Neuronal stem cell (in vitro differentiated cells): ENCODE results near the gene SPECC1.

ENCODE experiments used
- DNase-seq: peaks from one replicate; pipeline ENCODE4 v3.0.0-alpha.2; 2013; ENCODE audit warnings: low spot score
- H2AFZ ChIP-seq: one replicate; pipeline ENCODE4 v1.6.1; 2013; ENCODE audit warnings: mild to moderate bottlenecking, low read length, inconsistent platforms
- H2AK5ac ChIP-seq: 2 replicates; pipeline ENCODE4 v1.6.1; 2013; ENCODE audit warnings: low read depth, mild to moderate bottlenecking, inconsistent platforms, low read length, moderate library complexity, mixed read lengths
- H2BK120ac ChIP-seq: 2 replicates; pipeline ENCODE4 v1.6.1; 2013; ENCODE audit warnings: low read depth, mild to moderate bottlenecking, inconsistent platforms, low read length, moderate library complexity, mixed read lengths
- H2BK12ac ChIP-seq: one replicate; pipeline ENCODE4 v1.6.1; 2013; ENCODE audit warnings: low read length, inconsistent platforms
- H2BK15ac ChIP-seq: 2 replicates; pipeline ENCODE4 v1.6.1; 2013; ENCODE audit warnings: mild to moderate bottlenecking, low read length, inconsistent platforms, mixed read lengths
- H2BK5ac ChIP-seq: one replicate; pipeline ENCODE4 v1.6.1; 2013; ENCODE audit warnings: inconsistent platforms, mild to moderate bottlenecking, low read length, moderate library complexity
- H3K14ac ChIP-seq: one replicate; pipeline ENCODE4 v1.6.1; 2013; ENCODE audit warnings: low read length, inconsistent platforms
- H3K18ac ChIP-seq: 2 replicates; pipeline ENCODE4 v1.6.1; 2013; ENCODE audit warnings: low read length, inconsistent platforms
- H3K23ac ChIP-seq: 2 replicates; pipeline ENCODE4 v1.6.1; 2013; ENCODE audit warnings: low read depth, mild to moderate bottlenecking, mixed read lengths, low read length, inconsistent platforms; ENCODE audit not compliant: poor library complexity
- H3K27ac ChIP-seq: replicated peaks from 3 replicates; pipeline ENCODE4 v1.5.1; 2013; ENCODE audit warnings: low read length, inconsistent platforms
- H3K27me3 ChIP-seq, 3 experiments: 2 replicates each; pipeline ENCODE4 v1.6.1; 2013; ENCODE audit warnings: low read length in 3 of 3, mild to moderate bottlenecking in 2 of 3, inconsistent platforms in 1 of 3, low read depth in 1 of 3, mixed read lengths in 1 of 3, moderate library complexity in 1 of 3; ENCODE audit not compliant: control insufficient read depth in 3 of 3, insufficient read depth in 3 of 3
- H3K36me3 ChIP-seq, 2 donors: replicated peaks in 1 of 2; 2 replicates each; pipeline ENCODE4 v1.6.1; 2013; ENCODE audit warnings: low read length in 2 of 2; ENCODE audit not compliant: control insufficient read depth in 2 of 2, insufficient read depth in 2 of 2
- H3K4ac ChIP-seq: 2 replicates; pipeline ENCODE4 v1.6.1; 2013; ENCODE audit warnings: inconsistent platforms, mild to moderate bottlenecking, low read length, moderate library complexity
- H3K4me1 ChIP-seq, 2 donors: 1 replicate in 1 of 2; 2 replicates in 1 of 2; pipeline ENCODE4 v1.6.1; 2013; ENCODE audit warnings: low read length in 2 of 2, low read depth in 1 of 2; ENCODE audit not compliant: control insufficient read depth in 2 of 2, insufficient read depth in 1 of 2
- H3K4me2 ChIP-seq: one replicate; pipeline ENCODE4 v1.6.1; 2013; ENCODE audit warnings: mild to moderate bottlenecking, low read length, inconsistent platforms; ENCODE audit not compliant: insufficient read depth, poor library complexity, severe bottlenecking
- H3K4me3 ChIP-seq, 2 donors: 2 replicates each; pipeline ENCODE4 v1.5.1; 2013; ENCODE audit warnings: low read length in 2 of 2, mild to moderate bottlenecking in 2 of 2, inconsistent platforms in 1 of 2, moderate library complexity in 1 of 2
- H3K79me1 ChIP-seq: one replicate; pipeline ENCODE4 v1.6.1; 2013; ENCODE audit warnings: low read depth, mild to moderate bottlenecking, inconsistent platforms, low read length, moderate library complexity
- H3K9ac ChIP-seq: one replicate; pipeline ENCODE4 v1.6.1; 2013; ENCODE audit warnings: mild to moderate bottlenecking, low read depth, low read length, inconsistent platforms; ENCODE audit not compliant: poor library complexity
- H3K9me3 ChIP-seq, 2 donors: replicated peaks in 1 of 2; 2 replicates each; pipeline versions ENCODE3 to v1.6.1; 2013; ENCODE audit warnings: low read length in 2 of 2, mild to moderate bottlenecking in 2 of 2, inconsistent platforms in 1 of 2, low read depth in 1 of 2, mixed read lengths in 1 of 2, moderate library complexity in 1 of 2; ENCODE audit not compliant: control insufficient read depth in 2 of 2, insufficient read depth in 1 of 2
- H4K8ac ChIP-seq: one replicate; pipeline ENCODE4 v1.6.1; 2013; ENCODE audit warnings: low read depth, mild to moderate bottlenecking, inconsistent platforms, low read length, moderate library complexity
- H4K91ac ChIP-seq: one replicate; pipeline ENCODE4 v1.6.1; 2013; ENCODE audit warnings: low read length, low read depth, mild to moderate bottlenecking, inconsistent platforms; ENCODE audit not compliant: poor library complexity
- WGBS, 2 donors: extraction: QIAGEN DNeasy Blood & Tissue Kit; methylation state at CpG; one replicate each; pipeline ENCODE4 v1.1.7; 2013; ENCODE audit warnings: missing lambda C conversion rate in 2 of 2, mixed read lengths in 1 of 2; ENCODE audit not compliant: insufficient read length in 2 of 2, insufficient replicate concordance in 1 of 2; ENCODE audit errors: extremely low coverage in 2 of 2; 5-methylcytosine and 5-hydroxymethylcytosine counted together

Gene SPECC1

DNA sequence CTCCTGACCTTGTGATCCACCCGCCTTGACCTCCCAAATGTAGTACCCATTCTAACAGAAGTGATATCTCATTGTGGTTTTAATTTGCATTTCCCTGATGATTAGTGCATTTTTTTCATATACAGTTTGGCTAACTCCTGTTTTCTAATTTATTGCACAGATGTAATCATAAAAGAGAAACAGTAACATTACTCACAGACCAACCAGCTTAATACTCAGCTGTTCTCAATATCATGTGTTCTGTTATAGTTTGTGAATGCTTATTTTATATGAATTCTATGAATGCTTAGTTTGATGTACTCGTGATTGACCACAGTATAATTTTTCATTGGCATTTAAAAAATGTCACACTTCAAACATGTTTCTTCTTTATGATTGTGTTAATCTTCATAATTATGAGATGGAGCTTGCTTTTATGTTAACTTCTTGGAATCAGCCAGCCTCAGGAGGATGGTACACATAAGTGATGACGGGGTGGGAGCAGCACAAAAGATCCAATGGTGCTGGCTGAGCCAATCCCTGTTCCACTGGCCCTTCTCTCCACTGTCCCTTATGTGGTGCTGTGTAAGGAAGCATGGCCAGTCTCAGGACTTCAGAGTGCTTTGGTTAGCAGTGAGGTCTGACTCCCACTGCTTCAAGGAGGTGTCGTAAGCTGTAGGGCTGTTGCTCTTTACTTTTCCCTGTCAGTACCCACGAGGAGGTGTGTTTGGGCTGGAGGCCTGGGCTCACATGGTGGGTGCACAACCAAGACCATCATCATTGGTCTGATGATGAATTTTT lies 191.0 kb downstream of the SPECC1 start:
- H2BK120ac ChIP-seq = no peak overlapping the region
- no peak overlapping the region for H3K9ac ChIP-seq
- no peak overlapping the region for H4K8ac ChIP-seq
- no peak overlapping the region for H3K4me2 ChIP-seq
- H4K91ac ChIP-seq = no peak overlapping the region
- H3K18ac ChIP-seq = no peak overlapping the region
- H2AFZ ChIP-seq = no peak overlapping the region
- peaks cover 0 to 41% of the 10 kb centered on the region in 2 donors for H3K9me3 ChIP-seq
- H3K4ac ChIP-seq = no peak overlapping the region
- H3K36me3 ChIP-seq = peaks cover 0 to 13% of the 10 kb centered on the region in 2 donors
- no peak overlapping the region for H2AK5ac ChIP-seq
- no peak overlapping the region for H3K4me3 ChIP-seq
- H3K27me3 ChIP-seq = no peaks in the 10 kb centered on the region
- H2BK15ac ChIP-seq = no peak overlapping the region
- H3K27ac ChIP-seq = no peak overlapping the region
- H3K14ac ChIP-seq = no peak overlapping the region
- H3K79me1 ChIP-seq = no peaks in the 10 kb centered on the region
- peaks cover 3 to 6% of the 10 kb centered on the region in 2 donors for H3K4me1 ChIP-seq
- no CpG with 5 or more reads among the region's 5 CpGs for WGBS, 2 donors
- DNase-seq = no peak
- H2BK12ac ChIP-seq = no peak overlapping the region
- H2BK5ac ChIP-seq = no peak overlapping the region
- no peak overlapping the region for H3K23ac ChIP-seq

DNA sequence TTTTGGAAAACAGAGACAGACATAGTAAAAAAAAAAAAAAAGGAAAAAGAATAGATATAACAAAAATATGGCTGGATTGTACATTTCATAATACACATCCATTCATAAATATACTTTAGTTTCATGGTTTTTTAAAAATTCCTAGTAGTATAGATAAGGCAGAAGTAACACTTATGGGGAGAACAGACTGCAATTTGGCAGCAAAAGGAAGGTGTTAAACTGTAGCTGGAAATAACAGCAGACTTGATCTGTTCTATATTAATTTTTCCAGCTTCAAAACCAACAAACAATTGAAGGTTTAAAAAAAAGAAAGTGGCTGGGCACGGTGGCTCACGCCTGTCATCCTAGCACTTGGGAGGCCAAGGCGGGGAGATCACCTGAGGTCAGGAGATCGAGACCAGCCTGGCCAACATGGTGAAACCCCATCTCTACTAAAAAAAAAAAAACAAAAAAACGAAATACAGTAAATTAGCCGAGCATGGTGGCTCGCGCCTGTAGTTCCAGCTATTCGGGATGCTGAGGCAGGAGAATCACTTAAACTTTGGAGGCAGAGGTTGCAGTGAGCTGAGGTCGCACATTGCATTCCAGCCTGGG lies 191.8 kb downstream of the SPECC1 start:
- no CpG with 5 or more reads among the region's 10 CpGs for WGBS, 2 donors
- H3K4ac ChIP-seq = no peak overlapping the region

DNA sequence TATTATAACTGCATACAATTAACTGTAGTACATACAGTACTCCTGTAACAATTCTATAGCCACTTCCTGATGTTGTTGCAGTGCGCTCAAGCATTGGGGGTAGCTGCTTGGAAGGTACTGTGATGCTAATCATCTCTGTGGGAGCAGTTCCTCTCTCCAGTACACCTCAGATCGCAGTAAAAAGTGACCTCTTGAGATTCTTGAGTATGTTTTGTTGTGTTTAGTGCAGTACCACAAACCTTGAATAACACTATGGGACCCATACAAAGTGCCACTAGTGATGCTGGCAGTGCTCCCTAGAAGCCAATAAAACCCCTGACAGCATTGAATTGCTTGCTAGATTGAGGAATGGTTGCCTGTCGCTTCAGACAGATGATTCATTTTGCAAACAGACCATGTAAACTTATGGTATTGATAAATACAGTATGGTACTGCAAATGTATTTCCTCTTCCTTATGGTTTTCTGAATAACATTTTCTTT lies 193.0 kb downstream of the SPECC1 start:
- Histone ChIP-seq H3K18ac (no peak overlapping the region), H3K4me1 (peaks cover 3 to 6% of the 10 kb centered on the region in 2 donors), H3K9me3 (peaks cover 0 to 21% of the 10 kb centered on the region in 2 donors), H2BK120ac (no peak overlapping the region), H2BK5ac (no peak overlapping the region), H2AK5ac (no peak overlapping the region), H3K4me3 (no peak overlapping the region), H3K27me3 (no peaks in the 10 kb centered on the region), H2BK15ac (no peak overlapping the region), H3K9ac (no peak overlapping the region), H3K36me3 (peaks cover 2 to 18% of the 10 kb centered on the region in 2 donors), H3K79me1 (no peaks in the 10 kb centered on the region), H3K27ac (no peak overlapping the region), H3K23ac (no peak overlapping the region), H4K8ac (no peak overlapping the region), H3K14ac (no peak overlapping the region), H2BK12ac (no peak overlapping the region), H4K91ac (no peak overlapping the region), H2AFZ (no peak overlapping the region), H3K4ac (no peak overlapping the region), H3K4me2 (no peak overlapping the region)
- DNase-seq = no peak
- WGBS, 2 donors = no CpG with 5 or more reads among the region's 3 CpGs

More for the DNA sequence above, 191.8 kb downstream of the SPECC1 start:
- Histone ChIP-seq H2BK15ac (no peak overlapping the region), H2AK5ac (no peak overlapping the region), H4K91ac (no peak overlapping the region), H2BK120ac (no peak overlapping the region), H3K36me3 (peaks cover under 1 to 18% of the 10 kb centered on the region in 2 donors), H3K9ac (no peak overlapping the region), H3K4me1 (peaks cover 3 to 6% of the 10 kb centered on the region in 2 donors), H2BK12ac (no peak overlapping the region), H3K18ac (no peak overlapping the region), H3K4me3 (no peak overlapping the region), H3K79me1 (no peaks in the 10 kb centered on the region), H3K9me3 (peaks cover 0 to 33% of the 10 kb centered on the region in 2 donors), H2BK5ac (no peak overlapping the region), H3K27ac (no peak overlapping the region), H3K27me3 (no peaks in the 10 kb centered on the region), H2AFZ (no peak overlapping the region), H3K4me2 (no peak overlapping the region), H3K14ac (no peak overlapping the region), H4K8ac (no peak overlapping the region), H3K23ac (no peak overlapping the region)
- DNase-seq = no peak

DNA sequence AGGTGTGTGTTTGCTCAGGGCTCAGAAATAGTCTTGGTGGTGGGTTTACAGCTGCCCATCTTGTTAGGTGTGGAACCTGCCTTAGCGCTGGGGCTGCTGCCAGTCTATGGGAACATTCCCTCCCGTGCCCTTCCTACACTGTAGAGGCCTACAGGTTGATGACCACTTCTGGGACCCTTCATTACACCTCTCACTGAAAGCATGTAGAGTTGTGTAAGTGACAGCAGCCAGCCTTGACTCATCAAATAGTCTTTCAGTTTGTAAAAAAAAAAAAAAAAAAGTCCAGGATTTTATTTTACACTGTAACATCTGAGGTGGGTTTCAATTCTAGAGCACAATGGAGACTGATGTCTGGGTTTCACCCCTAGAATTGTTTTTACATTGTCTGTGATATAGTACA lies 193.9 kb downstream of the SPECC1 start:
- no peaks in the 10 kb centered on the region for H3K79me1 ChIP-seq
- no peak overlapping the region for H4K91ac ChIP-seq
- no peak for DNase-seq
- H2AFZ ChIP-seq = no peak overlapping the region
- H3K4me2 ChIP-seq = no peak overlapping the region
- no CpG with 5 or more reads among the region's 2 CpGs for WGBS, 2 donors
- no peak overlapping the region for H3K27ac ChIP-seq
- H2BK5ac ChIP-seq = no peak overlapping the region
- H3K27me3 ChIP-seq = no peaks in the 10 kb centered on the region
- H3K4ac ChIP-seq = no peak overlapping the region
- H4K8ac ChIP-seq = no peak overlapping the region
- no peak overlapping the region for H3K9ac ChIP-seq
- H3K4me3 ChIP-seq = no peak overlapping the region
- no peak overlapping the region for H3K14ac ChIP-seq
- peaks cover 2 to 18% of the 10 kb centered on the region in 2 donors for H3K36me3 ChIP-seq
- peaks cover 3 to 6% of the 10 kb centered on the region in 2 donors for H3K4me1 ChIP-seq
- H2BK15ac ChIP-seq = no peak overlapping the region
- no peak overlapping the region for H2AK5ac ChIP-seq
- H2BK120ac ChIP-seq = no peak overlapping the region
- H3K9me3 ChIP-seq = peaks cover 0 to 15% of the 10 kb centered on the region in 2 donors
- no peak overlapping the region for H2BK12ac ChIP-seq
- H3K18ac ChIP-seq = no peak overlapping the region
- H3K23ac ChIP-seq = no peak overlapping the region
